Endothelial cell of umbilical vein (primary cell): ENCODE measurements around the gene KY. TPM values are rescaled to one million over a fixed set of nuclear protein-coding genes. Genes with fewer than 3 reads are reported as not detected.

Source experiments
- BruUV-seq: library from RNA; stranded (reverse); fragments of 400-500 nt; replicated peaks from 2 replicates; lab custom pipeline; 2021; lab: Mats Ljungman, UMichigan
- CTCF ChIA-PET: fragments of 300-600, 350-600 bp; sonication (Branson Sonifier 250); formaldehyde crosslinking; loops from one replicate; lab custom pipeline; 2021; ENCODE audit warnings: antibody characterized with exemption, inconsistent platforms; lab: Charles Lee
- POLR2A ChIA-PET: fragments of 300-600, 350-600 bp; sonication (Branson Sonifier 250); formaldehyde crosslinking; loops from one replicate; lab custom pipeline; 2021; ENCODE audit warnings: antibody characterized with exemption, inconsistent platforms; lab: Charles Lee
- DNase-seq: peaks from one replicate; pipeline ENCODE4 v3.0.0-alpha.2; 2011; ENCODE audit warnings: low read depth, low spot score
- FAIRE-seq: peaks from 2 replicates; lab custom pipeline; 2011; peaks lifted over from hg19 to GRCh38; lab: Jason Lieb, UNC
- H2AFZ ChIP-seq: 2 replicates; pipeline ENCODE4 v1.6.0; 2012; ENCODE audit warnings: low read depth, low read length, control low read depth, inconsistent platforms
- H3K27ac ChIP-seq: 2 replicates; pipeline ENCODE4 v1.5.1; 2011; ENCODE audit warnings: low read depth, mild to moderate bottlenecking, control low read depth, low read length, moderate library complexity; ENCODE audit not compliant: insufficient read depth
- H3K27me3 ChIP-seq, 2 experiments: 2 replicates each; pipeline versions ENCODE4 v1.6.0 to v1.6.1; 2011; ENCODE audit warnings: low read length in 2 of 2, mixed read lengths in 1 of 2; ENCODE audit not compliant: control insufficient read depth in 2 of 2, insufficient read depth in 2 of 2
- H3K36me3 ChIP-seq, 2 experiments: 2 replicates in 1 of 2; 3 replicates in 1 of 2; pipeline ENCODE4 v1.5.1; 2011; ENCODE audit warnings: low read length in 2 of 2, mild to moderate bottlenecking in 1 of 2, moderate library complexity in 1 of 2; ENCODE audit not compliant: control insufficient read depth in 2 of 2, insufficient read depth in 2 of 2; ENCODE audit errors: extremely low read depth in 1 of 2
- H3K4me1 ChIP-seq: 3 replicates; pipeline ENCODE4 v1.5.1; 2011; ENCODE audit warnings: mild to moderate bottlenecking, low read length; ENCODE audit not compliant: control insufficient read depth, insufficient read depth; ENCODE audit errors: extremely low read depth
- H3K4me2 ChIP-seq: 2 replicates; pipeline ENCODE4 v1.6.1; 2011; ENCODE audit warnings: low read length, control low read depth, mixed read lengths; ENCODE audit not compliant: insufficient read depth
- H3K4me3 ChIP-seq, 3 experiments: fragments of 200-600 bp in 1 of 3; sonication (generic), shearing (Covaris generic) in 1 of 3; replicated peaks in 1 of 3; 2 replicates each; pipeline ENCODE4 v1.5.1; 2011 to 2016; ENCODE audit warnings: control low read depth in 3 of 3, low read length in 3 of 3, mild to moderate bottlenecking in 2 of 3, inconsistent platforms in 1 of 3, low read depth in 1 of 3, moderate library complexity in 1 of 3; ENCODE audit not compliant: insufficient read depth in 1 of 3
- H3K79me2 ChIP-seq: 2 replicates; pipeline ENCODE4 v1.6.0; 2012; ENCODE audit warnings: low read length, inconsistent platforms; ENCODE audit not compliant: control insufficient read depth, insufficient read depth
- H3K9ac ChIP-seq: replicated peaks from 2 replicates; pipeline ENCODE3; 2011; ENCODE audit warnings: low read length, control low read depth; ENCODE audit not compliant: insufficient read depth; ENCODE audit errors: extremely low read depth
- H3K9me1 ChIP-seq: replicated peaks from 3 replicates; pipeline ENCODE4 v1.6.0; 2011; ENCODE audit warnings: mild to moderate bottlenecking, low read length; ENCODE audit not compliant: control insufficient read depth, insufficient read depth; ENCODE audit errors: extremely low read depth
- H3K9me3 ChIP-seq: replicated peaks from 2 replicates; pipeline ENCODE4 v1.5.1; 2012; ENCODE audit warnings: low read length, inconsistent platforms; ENCODE audit not compliant: control insufficient read depth, insufficient read depth
- H4K20me1 ChIP-seq: replicated peaks from 2 replicates; pipeline ENCODE3; 2011; ENCODE audit warnings: mild to moderate bottlenecking, low read length; ENCODE audit not compliant: control insufficient read depth, insufficient read depth; ENCODE audit errors: extremely low read depth
- CTCF ChIP-seq, 2 donors: IDR thresholded peaks; 1 replicate in 1 of 2; 2 replicates in 1 of 2; pipeline ENCODE4 v1.5.1; 2011; ENCODE audit warnings: low read length in 2 of 2, mild to moderate bottlenecking in 2 of 2, moderate library complexity in 2 of 2, control low read depth in 1 of 2, inconsistent platforms in 1 of 2, low read depth in 1 of 2; ENCODE audit not compliant: insufficient read depth in 1 of 2; ENCODE audit errors: extremely low read depth in 1 of 2
- GATA2 ChIP-seq: IDR thresholded peaks from 2 replicates; pipeline ENCODE4 v1.7.0; 2011; ENCODE audit warnings: low read depth, mild to moderate bottlenecking, moderate library complexity, mixed read lengths, low read length; ENCODE audit not compliant: insufficient read length, insufficient read depth
- JUN ChIP-seq: IDR thresholded peaks from 2 replicates; pipeline ENCODE4 v1.6.1; 2011; ENCODE audit warnings: borderline replicate concordance, low read depth; ENCODE audit not compliant: insufficient read length, insufficient read depth
- POLR2AphosphoS5 ChIP-seq: IDR thresholded peaks from 2 replicates; pipeline ENCODE4 v1.6.1; 2012; ENCODE audit warnings: low read depth, mild to moderate bottlenecking, control low read depth, low read length, moderate library complexity; ENCODE audit not compliant: insufficient read depth
- dilution Hi-C: fragments of 300-500 bp; cut with MboI; formaldehyde crosslinking; loops from one replicate; pipeline ENCODE4 v1.15.0; 2019; ENCODE audit warnings: low sequenced_read_pairs; ENCODE audit not compliant: extremely low pct_ligation_motif_present
- intact Hi-C: fragments of 100-400 bp; cut with micrococcal nuclease; formaldehyde crosslinking; loops from one replicate; pipeline ENCODE4 v1.10.0; 2022
- polyA plus RNA-seq, 4 experiments: library from polyadenylated mRNA; depleted of rRNA in 3 of 4; stranded (reverse) in 3 of 4; unstranded in 1 of 4; fragments of >200 nt; gene quantifications; 2 replicates each; pipeline versions ENCODE4 v1.2.1 to v1.2.3, GENCODE V29; 2011 to 2012; ENCODE audit warnings: missing spikeins in 1 of 4
- total RNA-seq: library from RNA; stranded (reverse); gene quantifications from 2 replicates; pipeline ENCODE4 v1.2.3, GENCODE V29; 2021
- TF ChIP-seq, protein P1 (sequence below): IDR thresholded peaks from 2 replicates; pipeline ENCODE4 v1.6.1; 2011; ENCODE audit not compliant: insufficient read depth, insufficient read length

KY gene
- total and polyA plus RNA-seq, 2 donors (not counting 3 experiments of a cell fraction or from before 2014, with no cell fraction given): not detected

DNA sequence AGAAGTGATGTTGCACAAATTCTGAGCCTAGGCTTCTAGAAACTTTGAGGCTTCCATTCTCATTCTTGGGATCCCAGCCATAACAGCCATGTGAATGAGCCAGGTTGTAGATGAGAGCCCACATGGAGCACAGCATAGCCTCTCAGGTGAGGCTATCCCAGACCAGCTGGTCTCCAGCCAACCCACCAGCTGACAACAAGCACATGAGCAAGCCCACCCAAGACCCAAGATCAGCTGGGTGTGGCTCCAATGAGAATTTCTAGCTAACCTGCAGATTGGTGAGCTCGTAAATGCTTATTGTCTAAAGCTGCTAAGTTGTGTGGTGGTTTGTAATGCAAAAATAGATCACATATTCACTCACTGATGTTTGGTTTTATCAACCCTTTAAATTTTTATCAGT lies 14.4 kb downstream of the KY start:
- no TSS peak for BruUV-seq
- Histone ChIP-seq H3K79me2 (no peaks in the 10 kb centered on the region), H3K36me3 (no peaks in the 10 kb centered on the region), H3K9me3 (no peaks in the 10 kb centered on the region), H3K9me1 (no peaks in the 10 kb centered on the region), H2AFZ (no peak overlapping the region), H4K20me1 (no peaks in the 10 kb centered on the region), H3K27me3 (peaks cover 0 to 9% of the 10 kb centered on the region in 2 experiments), H3K9ac (no peak overlapping the region), H3K4me1 (no peaks in the 10 kb centered on the region), H3K4me3 (no peak overlapping the region), H3K4me2 (no peak overlapping the region), H3K27ac (no peak overlapping the region)
- TF ChIP-seq, protein P1, sequence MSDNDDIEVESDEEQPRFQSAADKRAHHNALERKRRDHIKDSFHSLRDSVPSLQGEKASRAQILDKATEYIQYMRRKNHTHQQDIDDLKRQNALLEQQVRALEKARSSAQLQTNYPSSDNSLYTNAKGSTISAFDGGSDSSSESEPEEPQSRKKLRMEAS: no peak
- TF ChIP-seq GATA2 (no peak), POLR2AphosphoS5 (no peak)
- CTCF ChIA-PET: interaction anchor here (1.1 kb wide), 1 partner anchor 35 kb away, joined by 4 read pairs; no protein-coding TSS in a partner anchor
- dilution Hi-C loops (no loop called here), intact Hi-C loops (no loop called here)
- no peak for FAIRE-seq
- no peak for DNase-seq
- POLR2A ChIA-PET: no interaction called here

DNA sequence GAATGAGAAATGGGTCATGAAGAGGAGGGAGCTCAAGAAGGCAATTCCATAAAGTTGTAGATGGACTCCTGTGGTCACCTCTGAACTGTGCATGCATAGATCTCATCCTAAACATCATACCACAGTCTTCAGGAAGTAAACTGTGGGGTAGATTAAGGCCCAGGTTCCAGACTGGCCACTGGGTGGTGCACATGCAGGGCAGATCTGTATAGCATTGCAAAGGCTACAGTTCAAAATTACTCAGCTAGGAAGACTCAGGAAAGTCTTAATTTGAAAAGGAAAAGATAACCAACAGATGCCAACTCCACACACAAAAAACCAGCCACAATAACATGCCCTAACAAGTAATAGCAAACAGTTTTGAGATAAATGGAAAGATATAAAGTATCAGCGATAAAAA lies 20.3 kb downstream of the KY start:
- intact Hi-C loops (no loop called here), dilution Hi-C loops (no loop called here)
- Histone ChIP-seq H3K4me2 (no peak overlapping the region), H3K9me1 (no peaks in the 10 kb centered on the region), H3K79me2 (no peaks in the 10 kb centered on the region), H3K9ac (no peak overlapping the region), H3K36me3 (no peaks in the 10 kb centered on the region), H2AFZ (no peak overlapping the region), H3K9me3 (no peaks in the 10 kb centered on the region), H4K20me1 (no peaks in the 10 kb centered on the region), H3K27ac (no peak overlapping the region), H3K4me3 (no peak overlapping the region), H3K27me3 (peaks cover 0 to 9% of the 10 kb centered on the region in 2 experiments), H3K4me1 (no peaks in the 10 kb centered on the region)
- TF ChIP-seq JUN (no peak), GATA2 (no peak), POLR2AphosphoS5 (no peak), CTCF (IDR thresholded peaks at IDR 0.05; ENCODE audit: extremely low read depth in 1 of 2, insufficient read depth in 1 of 2, low read depth in 1 of 2, low read length in 2 of 2) (peak; percentile 26 to 28)
- BruUV-seq: no TSS peak
- FAIRE-seq: no peak
- CTCF ChIA-PET: interaction anchor here (0.7 to 1.3 kb wide), 3 partner anchors 30 to 126 kb away, joined by 3 to 14 read pairs (median 5); no protein-coding TSS in a partner anchor
- POLR2A ChIA-PET: no interaction called here
- no peak for DNase-seq
